Neural progenitor cell (in vitro differentiated cells): ENCODE measurements around the gene RPS19. TPM values are rescaled to one million over a fixed set of nuclear protein-coding genes. Genes with fewer than 3 reads are reported as not detected.

Source experiments
- DNase-seq: peaks from one replicate; pipeline ENCODE4 v3.0.0-alpha.2; 2016; ENCODE audit warnings: low spot score
- H2AFZ ChIP-seq: fragments of 200-600 bp; sonication (generic); replicated peaks from 2 replicates; pipeline ENCODE4 v1.6.1; 2016; ENCODE audit warnings: antibody characterized with exemption
- H3F3A ChIP-seq: fragments of 200-600 bp; sonication (generic); 2 replicates; pipeline ENCODE4 v1.6.1; 2016; ENCODE audit warnings: antibody characterized with exemption, low read depth
- H3K27ac ChIP-seq: fragments of 200-600 bp; sonication (generic); 2 replicates; pipeline ENCODE4 v1.5.1; 2016; ENCODE audit warnings: mild to moderate bottlenecking
- H3K27me3 ChIP-seq: fragments of 200-600 bp; sonication (generic); 2 replicates; pipeline ENCODE4 v1.6.1; 2016; ENCODE audit warnings: mild to moderate bottlenecking, moderate library complexity
- H3K36me3 ChIP-seq: fragments of 200-600 bp; sonication (generic); 2 replicates; pipeline ENCODE4 v1.5.1; 2016
- H3K4me1 ChIP-seq: fragments of 200-600 bp; sonication (generic); 2 replicates; pipeline ENCODE4 v1.6.1; 2016; ENCODE audit warnings: mixed run types
- H3K4me2 ChIP-seq: fragments of 200-600 bp; sonication (generic); 2 replicates; pipeline ENCODE4 v1.6.1; 2016
- H3K4me3 ChIP-seq: fragments of 200-600 bp; sonication (generic); 2 replicates; pipeline ENCODE4 v1.5.1; 2016
- H3K79me2 ChIP-seq: fragments of 200-600 bp; sonication (generic); 2 replicates; pipeline ENCODE4 v1.6.1; 2016; ENCODE audit warnings: low read depth
- H3K9ac ChIP-seq: fragments of 200-600 bp; sonication (generic); 2 replicates; pipeline ENCODE4 v1.6.1; 2016
- H3K9me3 ChIP-seq: fragments of 200-600 bp; sonication (generic); 2 replicates; pipeline ENCODE4 v1.5.1; 2016; ENCODE audit warnings: low read depth
- H4K20me1 ChIP-seq: fragments of 200-600 bp; sonication (generic); 2 replicates; pipeline ENCODE4 v1.6.1; 2016; ENCODE audit warnings: low read depth
- H3K27ac Mint-ChIP-seq: 3 replicates; pipeline ENCODE4 v1.8.0; 2021; ENCODE audit warnings: mixed read lengths
- H3K27me3 Mint-ChIP-seq: 2 replicates; pipeline ENCODE4 v1.8.0; 2022; ENCODE audit warnings: low read depth, mild to moderate bottlenecking, inconsistent platforms, moderate library complexity, mixed read lengths; ENCODE audit not compliant: insufficient read depth
- H3K36me3 Mint-ChIP-seq: 3 replicates; pipeline ENCODE4 v1.8.0; 2021; ENCODE audit warnings: mixed read lengths
- H3K4me1 Mint-ChIP-seq: 3 replicates; pipeline ENCODE4 v1.8.0; 2021; ENCODE audit warnings: mixed read lengths
- H3K4me3 Mint-ChIP-seq: 3 replicates; pipeline ENCODE4 v1.8.0; 2021; ENCODE audit warnings: mild to moderate bottlenecking, moderate library complexity, mixed read lengths
- H3K9me3 Mint-ChIP-seq: 3 replicates; pipeline ENCODE4 v1.8.0; 2020; ENCODE audit warnings: mixed read lengths
- CTCF ChIP-seq: fragments of 200-600 bp; sonication (generic); IDR thresholded peaks from 2 replicates; pipeline ENCODE4 v1.5.1; 2017; ENCODE audit warnings: antibody characterized with exemption, mild to moderate bottlenecking
- EZH2 ChIP-seq: fragments of 200-600 bp; sonication (generic); IDR thresholded peaks from 2 replicates; pipeline ENCODE4 v1.6.1; 2017; ENCODE audit warnings: antibody characterized with exemption, mild to moderate bottlenecking, moderate library complexity
- EZH2phosphoT487 ChIP-seq: fragments of 200-600 bp; sonication (generic); IDR thresholded peaks from 2 replicates; pipeline ENCODE4 v1.6.1; 2017; ENCODE audit warnings: antibody characterized with exemption
- total RNA-seq: library from RNA; depleted of rRNA; stranded (reverse); fragments of >200 nt; gene quantifications from 2 replicates; pipeline ENCODE4 v1.2.3, GENCODE V29; 2015; ENCODE audit warnings: low replicate concordance

RPS19 gene
- total RNA-seq, 1 donor from 2014 or later: 1,422 TPM

- no peaks in the 10 kb centered on the region for H3K4me1 ChIP-seq
- no peaks in the 10 kb centered on the region for H3K9me3 ChIP-seq
Observed at GRCh38 chr19:41811981-41812380, 48.1 kb upstream of the RPS19 start.

GRCh38 chr19:41813911-41814310 is 46.1 kb upstream of the RPS19 start:
- H3K4me2 ChIP-seq: no peak overlapping the region
- Mint-ChIP-seq H3K27ac (no peak overlapping the region), H3K27me3 (peaks cover 9% of the 10 kb centered on the region), H3K9me3 (no peaks in the 10 kb centered on the region), H3K4me3 (no peak overlapping the region), H3K4me1 (no peaks in the 10 kb centered on the region), H3K36me3 (no peaks in the 10 kb centered on the region)
- no peak overlapping the region for H3K9ac ChIP-seq
- H4K20me1 ChIP-seq: no peaks in the 10 kb centered on the region
- H3K79me2 ChIP-seq: no peaks in the 10 kb centered on the region
- H3K27ac ChIP-seq: no peak overlapping the region
- no peaks in the 10 kb centered on the region for H3K36me3 ChIP-seq
- no peaks in the 10 kb centered on the region for H3K9me3 ChIP-seq
- H2AFZ ChIP-seq: no peak overlapping the region
- no peak overlapping the region for H3K4me3 ChIP-seq
- no peaks in the 10 kb centered on the region for H3F3A ChIP-seq
- TF ChIP-seq EZH2phosphoT487: no peak
- TF ChIP-seq EZH2: no peak
- TF ChIP-seq CTCF: no peak
- no peaks in the 10 kb centered on the region for H3K27me3 ChIP-seq
- no peak for DNase-seq
- no peaks in the 10 kb centered on the region for H3K4me1 ChIP-seq

More at GRCh38 chr19:41811981-41812380, 48.1 kb upstream of the RPS19 start:
- Histone ChIP-seq H3K4me3 (no peak overlapping the region), H3K27ac (no peak overlapping the region), H4K20me1 (no peaks in the 10 kb centered on the region), H2AFZ (no peak overlapping the region), H3K9ac (no peak overlapping the region), H3K79me2 (no peaks in the 10 kb centered on the region), H3K4me2 (no peak overlapping the region), H3K27me3 (no peaks in the 10 kb centered on the region), H3F3A (no peaks in the 10 kb centered on the region), H3K36me3 (no peaks in the 10 kb centered on the region)
- Mint-ChIP-seq H3K4me3 (no peak overlapping the region), H3K27ac (no peak overlapping the region), H3K4me1 (no peaks in the 10 kb centered on the region), H3K9me3 (no peaks in the 10 kb centered on the region), H3K27me3 (peaks cover 15% of the 10 kb centered on the region), H3K36me3 (no peaks in the 10 kb centered on the region)
- DNase-seq: no peak
- TF ChIP-seq EZH2 (no peak), CTCF (no peak), EZH2phosphoT487 (no peak)

DNA sequence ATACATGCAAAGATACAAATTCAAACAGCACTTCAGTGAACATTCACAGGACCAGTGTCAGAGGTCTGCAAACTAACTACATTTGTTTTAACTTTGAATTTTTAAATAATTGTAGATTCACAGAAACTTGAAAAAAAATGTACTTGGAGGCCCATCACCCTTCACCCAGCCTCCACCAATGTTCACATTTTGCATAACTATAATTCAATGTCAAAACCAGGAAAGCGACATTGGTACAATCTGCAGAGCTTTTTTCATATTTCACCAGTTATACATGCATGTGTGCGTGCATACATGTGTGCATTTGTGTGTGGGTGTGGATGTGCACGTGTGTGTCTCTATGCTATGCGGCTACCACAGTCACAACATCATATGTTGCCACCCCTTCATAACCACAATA is 44.8 kb upstream of the RPS19 start:
- Histone ChIP-seq H3K4me3 (no peak overlapping the region), H2AFZ (no peak overlapping the region), H3K27me3 (no peaks in the 10 kb centered on the region), H3K79me2 (no peaks in the 10 kb centered on the region), H3F3A (no peaks in the 10 kb centered on the region), H3K9me3 (no peaks in the 10 kb centered on the region), H3K4me1 (no peaks in the 10 kb centered on the region), H3K27ac (no peak overlapping the region), H3K9ac (no peak overlapping the region), H4K20me1 (no peaks in the 10 kb centered on the region), H3K4me2 (no peak overlapping the region), H3K36me3 (no peaks in the 10 kb centered on the region)
- Mint-ChIP-seq H3K9me3 (no peaks in the 10 kb centered on the region), H3K27me3 (peaks cover 6% of the 10 kb centered on the region), H3K4me1 (no peaks in the 10 kb centered on the region), H3K27ac (no peak overlapping the region), H3K4me3 (no peak overlapping the region), H3K36me3 (no peaks in the 10 kb centered on the region)
- no peak for DNase-seq
- no peak for TF ChIP-seq EZH2phosphoT487
- TF ChIP-seq EZH2: no peak
- no peak for TF ChIP-seq CTCF
